HepG2 (cell line): ENCODE results near the gene GPRC5D. TPM values are rescaled to one million over a fixed set of nuclear protein-coding genes. Genes with fewer than 3 reads are reported as not detected.

Experiments
- POLR2AphosphoS5 ChIP-seq: IDR thresholded peaks from 2 replicates; pipeline ENCODE4 v1.6.1; 2012; ENCODE audit warnings: low read depth, low read length
- RBFOX2 ChIP-seq: fragments of 200-400 bp; formaldehyde crosslinking; IDR thresholded peaks from 2 replicates; pipeline ENCODE4 v1.6.1; 2017; ENCODE audit warnings: low read depth, mild to moderate bottlenecking, low read length
- RORA ChIP-seq: sonication (generic); formaldehyde crosslinking; IDR thresholded peaks from 2 replicates; pipeline ENCODE4 v1.5.0; 2020; ENCODE audit warnings: mild to moderate bottlenecking, missing genetic modification reagents, moderate library complexity
- RXRA ChIP-seq: sonication (generic); formaldehyde crosslinking; IDR thresholded peaks from 2 replicates; pipeline ENCODE4 v1.5.1; 2020; ENCODE audit warnings: missing genetic modification reagents
- SAP130 ChIP-seq: IDR thresholded peaks from 2 replicates; pipeline ENCODE4 v1.6.1; 2016; ENCODE audit warnings: low read depth
- TGIF2 ChIP-seq: IDR thresholded peaks from 2 replicates; pipeline ENCODE4 v1.6.1; 2016; ENCODE audit warnings: control low read depth, missing compliant biosample characterization
- TSC22D2 ChIP-seq: sonication (generic); formaldehyde crosslinking; IDR thresholded peaks from 2 replicates; pipeline ENCODE4 v1.5.1; 2020; ENCODE audit warnings: missing genetic modification reagents, mild to moderate bottlenecking, borderline replicate concordance
- ZBTB7A ChIP-seq: sonication (generic); formaldehyde crosslinking; IDR thresholded peaks from 2 replicates; pipeline ENCODE4 v1.8.0; 2022; ENCODE audit warnings: mild to moderate bottlenecking, missing genetic modification reagents
- ZNF160 ChIP-seq: sonication (generic); formaldehyde crosslinking; IDR thresholded peaks from 2 replicates; pipeline ENCODE4 v1.8.0; 2022; ENCODE audit warnings: mild to moderate bottlenecking, inconsistent platforms, missing genetic modification reagents
- ZNF546 ChIP-seq: sonication (generic); formaldehyde crosslinking; conservative IDR thresholded peaks from 2 replicates; pipeline ENCODE4 v1.8.1; 2023; ENCODE audit warnings: mild to moderate bottlenecking, missing genetic modification reagents
- ZNF747 ChIP-seq: sonication (generic); formaldehyde crosslinking; IDR thresholded peaks from 2 replicates; pipeline ENCODE4 v1.8.1; 2023; ENCODE audit warnings: missing genetic modification reagents, mild to moderate bottlenecking, borderline replicate concordance
- ZNF850 ChIP-seq: sonication (generic); formaldehyde crosslinking; conservative IDR thresholded peaks from 2 replicates; pipeline ENCODE4 v1.9.0; 2021; ENCODE audit warnings: mild to moderate bottlenecking, missing genetic modification reagents
- ZNF883 ChIP-seq: sonication (generic); formaldehyde crosslinking; IDR thresholded peaks from 2 replicates; pipeline ENCODE4 v1.5.1; 2020; ENCODE audit warnings: mild to moderate bottlenecking, missing genetic modification reagents; ENCODE audit errors: not compliant biosample characterization
- ZZZ3 ChIP-seq: sonication (generic); formaldehyde crosslinking; IDR thresholded peaks from 2 replicates; pipeline ENCODE4 v1.4.0; 2020; ENCODE audit warnings: missing genetic modification reagents, mild to moderate bottlenecking, borderline replicate concordance
- polyA plus RNA-seq, 8 experiments: library from polyadenylated mRNA; depleted of rRNA in 3 of 8; stranded (reverse) in 7 of 8; unstranded in 1 of 8; fragments of >200 nt; fragmentation: Illumina TruSeq in 4 of 8; extraction: Trizol in 4 of 8; gene quantifications; 2 replicates each; pipeline versions ENCODE4 v1.2.1 to v1.2.3, GENCODE V29; 2011 to 2016; ENCODE audit warnings: low read depth in 4 of 8, missing spikeins in 1 of 8, mixed read lengths in 1 of 8; ENCODE audit not compliant: insufficient read depth in 1 of 8
- total RNA-seq, 5 experiments: library from RNA; depleted of rRNA; stranded (reverse); fragments of >200 nt; fragmentation: Illumina TruSeq; extraction: Trizol; gene quantifications; 2 replicates each; pipeline ENCODE4 v1.2.3, GENCODE V29; 2016; ENCODE audit warnings: low read depth in 1 of 5
- TF ChIP-seq, protein P1 (sequence below): IDR thresholded peaks from 2 replicates; pipeline ENCODE4 v1.6.1; 2016; ENCODE audit warnings: missing genetic modification reagents, missing compliant biosample characterization
- TF ChIP-seq, protein P2 (sequence below): sonication (generic); formaldehyde crosslinking; IDR thresholded peaks from 2 replicates; pipeline ENCODE4 v1.4.0; 2020; ENCODE audit warnings: missing genetic modification reagents
- TF ChIP-seq, protein P3 (sequence below): IDR thresholded peaks from 2 replicates; pipeline ENCODE4 v1.6.1; 2016; ENCODE audit warnings: low read depth
- TF ChIP-seq, protein P4 (sequence below): sonication (generic); formaldehyde crosslinking; IDR thresholded peaks from 2 replicates; pipeline ENCODE4 v1.4.0; 2020; ENCODE audit warnings: missing genetic modification reagents

GPRC5D gene
- total and polyA plus RNA-seq, 2 of the 13 experiments (the other 11 are each of a cell fraction or from before 2014, with no cell fraction given): not detected

DNA sequence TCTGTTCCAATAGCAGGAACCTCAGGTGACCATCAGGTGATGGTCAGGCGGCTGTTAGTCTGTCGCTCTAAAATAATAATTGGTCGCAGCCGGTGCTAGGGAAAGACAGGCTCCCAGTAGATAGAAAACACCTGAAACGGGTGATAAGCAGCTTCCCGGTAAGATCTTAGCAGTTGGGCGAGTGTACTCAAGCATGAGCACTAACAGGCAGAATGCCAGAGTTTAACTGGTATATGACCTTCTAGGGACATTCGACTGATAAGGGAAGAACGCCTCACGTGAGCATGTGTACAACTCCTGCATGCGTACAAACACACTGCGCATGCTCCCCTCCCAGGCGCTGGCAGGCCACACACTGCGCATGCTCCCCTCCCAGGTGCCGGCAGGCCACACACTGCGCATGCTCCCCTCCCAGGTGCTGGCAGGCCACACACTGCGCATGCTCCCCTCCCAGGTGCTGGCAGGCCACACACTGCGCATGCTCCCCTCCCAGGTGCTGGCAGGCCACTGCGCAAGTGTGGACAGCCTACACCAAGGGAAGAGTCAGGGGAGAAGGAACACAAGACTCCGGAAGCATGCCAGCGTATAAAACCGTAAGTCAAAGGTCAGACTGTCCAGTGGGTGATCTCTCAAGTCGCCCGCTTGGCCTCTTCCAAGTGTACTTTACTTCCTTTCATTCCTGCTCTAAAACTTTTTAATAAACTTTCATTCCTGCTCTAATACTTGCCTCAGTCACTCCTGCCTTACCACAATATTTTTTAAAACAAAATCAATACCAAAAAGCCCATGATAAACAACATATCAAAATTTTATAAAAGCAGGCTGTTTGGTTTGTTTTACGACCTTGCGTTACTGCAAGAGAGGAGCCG lies 24.5 kb downstream of the GPRC5D start (continued):
- no peak for TF ChIP-seq ZZZ3
- TF ChIP-seq ZNF160 (CRISPR knock-in tag): 0 out of 2 replicates have a peak, but pooled peaks have one; percentile 13
- peak; percentile 75 for TF ChIP-seq RBFOX2
- TF ChIP-seq, protein P1, sequence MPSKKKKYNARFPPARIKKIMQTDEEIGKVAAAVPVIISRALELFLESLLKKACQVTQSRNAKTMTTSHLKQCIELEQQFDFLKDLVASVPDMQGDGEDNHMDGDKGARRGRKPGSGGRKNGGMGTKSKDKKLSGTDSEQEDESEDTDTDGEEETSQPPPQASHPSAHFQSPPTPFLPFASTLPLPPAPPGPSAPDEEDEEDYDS (CRISPR knock-in tag): peak; percentile 97
- peak; percentile 86 for TF ChIP-seq SAP130 (CRISPR knock-in tag)
- no peak for TF ChIP-seq TGIF2 (CRISPR knock-in tag)
- no peak for TF ChIP-seq ZNF850
- peak; percentile 90 for TF ChIP-seq POLR2AphosphoS5
- TF ChIP-seq ZNF747: 0 out of 2 replicates have a peak, but pooled peaks have one; percentile 61
- peak; percentile 44 for TF ChIP-seq ZNF883
- 0 out of 2 replicates have a peak, but pooled peaks have one; percentile 37 for TF ChIP-seq RXRA (CRISPR knock-in tag)
- no peak for TF ChIP-seq RORA (CRISPR knock-in tag)
- TF ChIP-seq, protein P2, sequence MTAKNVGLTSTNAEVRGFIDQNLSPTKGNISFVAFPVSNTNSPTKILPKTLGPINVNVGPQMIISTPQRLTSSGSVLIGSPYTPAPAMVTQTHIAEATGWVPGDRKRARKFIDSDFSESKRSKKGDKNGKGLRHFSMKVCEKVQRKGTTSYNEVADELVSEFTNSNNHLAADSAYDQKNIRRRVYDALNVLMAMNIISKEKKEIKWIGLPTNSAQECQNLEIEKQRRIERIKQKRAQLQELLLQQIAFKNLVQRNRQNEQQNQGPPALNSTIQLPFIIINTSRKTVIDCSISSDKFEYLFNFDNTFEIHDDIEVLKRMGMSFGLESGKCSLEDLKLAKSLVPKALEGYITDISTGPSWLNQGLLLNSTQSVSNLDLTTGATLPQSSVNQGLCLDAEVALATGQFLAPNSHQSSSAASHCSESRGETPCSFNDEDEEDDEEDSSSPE: no peak
- TF ChIP-seq ZNF546 (CRISPR knock-in tag): 0 out of 2 replicates have a peak, but pooled peaks have one; percentile 47
- TF ChIP-seq, protein P3, sequence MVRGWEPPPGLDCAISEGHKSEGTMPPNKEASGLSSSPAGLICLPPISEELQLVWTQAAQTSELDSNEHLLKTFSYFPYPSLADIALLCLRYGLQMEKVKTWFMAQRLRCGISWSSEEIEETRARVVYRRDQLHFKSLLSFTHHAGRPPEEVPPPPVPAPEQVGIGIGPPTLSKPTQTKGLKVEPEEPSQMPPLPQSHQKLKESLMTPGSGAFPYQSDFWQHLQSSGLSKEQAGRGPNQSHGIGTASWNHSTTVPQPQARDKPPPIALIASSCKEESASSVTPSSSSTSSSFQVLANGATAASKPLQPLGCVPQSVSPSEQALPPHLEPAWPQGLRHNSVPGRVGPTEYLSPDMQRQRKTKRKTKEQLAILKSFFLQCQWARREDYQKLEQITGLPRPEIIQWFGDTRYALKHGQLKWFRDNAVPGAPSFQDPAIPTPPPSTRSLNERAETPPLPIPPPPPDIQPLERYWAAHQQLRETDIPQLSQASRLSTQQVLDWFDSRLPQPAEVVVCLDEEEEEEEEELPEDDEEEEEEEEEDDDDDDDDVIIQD (CRISPR knock-in tag): no peak
- no peak for TF ChIP-seq ZBTB7A (CRISPR knock-in tag)
- TF ChIP-seq TSC22D2 (CRISPR knock-in tag): 0 out of 2 replicates have a peak, but pooled peaks have one; percentile 25
- TF ChIP-seq, protein P4, sequence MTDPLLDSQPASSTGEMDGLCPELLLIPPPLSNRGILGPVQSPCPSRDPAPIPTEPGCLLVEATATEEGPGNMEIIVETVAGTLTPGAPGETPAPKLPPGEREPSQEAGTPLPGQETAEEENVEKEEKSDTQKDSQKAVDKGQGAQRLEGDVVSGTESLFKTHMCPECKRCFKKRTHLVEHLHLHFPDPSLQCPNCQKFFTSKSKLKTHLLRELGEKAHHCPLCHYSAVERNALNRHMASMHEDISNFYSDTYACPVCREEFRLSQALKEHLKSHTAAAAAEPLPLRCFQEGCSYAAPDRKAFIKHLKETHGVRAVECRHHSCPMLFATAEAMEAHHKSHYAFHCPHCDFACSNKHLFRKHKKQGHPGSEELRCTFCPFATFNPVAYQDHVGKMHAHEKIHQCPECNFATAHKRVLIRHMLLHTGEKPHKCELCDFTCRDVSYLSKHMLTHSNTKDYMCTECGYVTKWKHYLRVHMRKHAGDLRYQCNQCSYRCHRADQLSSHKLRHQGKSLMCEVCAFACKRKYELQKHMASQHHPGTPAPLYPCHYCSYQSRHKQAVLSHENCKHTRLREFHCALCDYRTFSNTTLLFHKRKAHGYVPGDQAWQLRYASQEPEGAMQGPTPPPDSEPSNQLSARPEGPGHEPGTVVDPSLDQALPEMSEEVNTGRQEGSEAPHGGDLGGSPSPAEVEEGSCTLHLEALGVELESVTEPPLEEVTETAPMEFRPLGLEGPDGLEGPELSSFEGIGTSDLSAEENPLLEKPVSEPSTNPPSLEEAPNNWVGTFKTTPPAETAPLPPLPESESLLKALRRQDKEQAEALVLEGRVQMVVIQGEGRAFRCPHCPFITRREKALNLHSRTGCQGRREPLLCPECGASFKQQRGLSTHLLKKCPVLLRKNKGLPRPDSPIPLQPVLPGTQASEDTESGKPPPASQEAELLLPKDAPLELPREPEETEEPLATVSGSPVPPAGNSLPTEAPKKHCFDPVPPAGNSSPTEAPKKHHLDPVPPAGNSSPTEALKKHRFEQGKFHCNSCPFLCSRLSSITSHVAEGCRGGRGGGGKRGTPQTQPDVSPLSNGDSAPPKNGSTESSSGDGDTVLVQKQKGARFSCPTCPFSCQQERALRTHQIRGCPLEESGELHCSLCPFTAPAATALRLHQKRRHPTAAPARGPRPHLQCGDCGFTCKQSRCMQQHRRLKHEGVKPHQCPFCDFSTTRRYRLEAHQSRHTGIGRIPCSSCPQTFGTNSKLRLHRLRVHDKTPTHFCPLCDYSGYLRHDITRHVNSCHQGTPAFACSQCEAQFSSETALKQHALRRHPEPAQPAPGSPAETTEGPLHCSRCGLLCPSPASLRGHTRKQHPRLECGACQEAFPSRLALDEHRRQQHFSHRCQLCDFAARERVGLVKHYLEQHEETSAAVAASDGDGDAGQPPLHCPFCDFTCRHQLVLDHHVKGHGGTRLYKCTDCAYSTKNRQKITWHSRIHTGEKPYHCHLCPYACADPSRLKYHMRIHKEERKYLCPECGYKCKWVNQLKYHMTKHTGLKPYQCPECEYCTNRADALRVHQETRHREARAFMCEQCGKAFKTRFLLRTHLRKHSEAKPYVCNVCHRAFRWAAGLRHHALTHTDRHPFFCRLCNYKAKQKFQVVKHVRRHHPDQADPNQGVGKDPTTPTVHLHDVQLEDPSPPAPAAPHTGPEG (CRISPR knock-in tag): peak; percentile 71; the same call in 1 of the 2 replicates
